ENCODE measurements around the gene USP6.
A peak's percentile ranks its signal among the peaks of the same experiment; 100 is the strongest.
"Not testable (repeated sequence)": the region's sequence is repeated elsewhere in the genome, so short reads cannot be mapped to it uniquely, and the experiment has no call there.

Gene USP6

DNA sequence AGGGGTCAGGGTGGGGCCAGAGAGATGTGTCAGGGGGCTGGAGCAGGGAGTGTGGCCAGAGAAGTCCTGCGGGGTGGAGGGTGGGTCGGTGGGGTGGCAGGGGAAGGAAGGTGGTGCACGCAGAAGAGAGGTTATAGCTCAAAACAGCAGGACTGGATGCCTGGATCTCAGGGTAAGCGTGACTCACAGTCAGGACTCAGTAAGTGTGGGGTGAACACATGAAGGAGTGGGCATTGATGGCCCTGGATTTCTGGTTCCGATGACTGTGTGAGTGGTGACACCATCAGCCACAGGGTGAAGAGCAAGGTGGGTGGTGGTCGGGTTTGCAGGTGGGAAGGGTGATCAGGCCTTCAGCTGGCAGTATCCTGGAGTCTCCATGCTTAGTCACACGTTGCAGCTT, 6.2 kb downstream of the USP6 start:
- DNase-seq = not testable (repeated sequence)

DNA sequence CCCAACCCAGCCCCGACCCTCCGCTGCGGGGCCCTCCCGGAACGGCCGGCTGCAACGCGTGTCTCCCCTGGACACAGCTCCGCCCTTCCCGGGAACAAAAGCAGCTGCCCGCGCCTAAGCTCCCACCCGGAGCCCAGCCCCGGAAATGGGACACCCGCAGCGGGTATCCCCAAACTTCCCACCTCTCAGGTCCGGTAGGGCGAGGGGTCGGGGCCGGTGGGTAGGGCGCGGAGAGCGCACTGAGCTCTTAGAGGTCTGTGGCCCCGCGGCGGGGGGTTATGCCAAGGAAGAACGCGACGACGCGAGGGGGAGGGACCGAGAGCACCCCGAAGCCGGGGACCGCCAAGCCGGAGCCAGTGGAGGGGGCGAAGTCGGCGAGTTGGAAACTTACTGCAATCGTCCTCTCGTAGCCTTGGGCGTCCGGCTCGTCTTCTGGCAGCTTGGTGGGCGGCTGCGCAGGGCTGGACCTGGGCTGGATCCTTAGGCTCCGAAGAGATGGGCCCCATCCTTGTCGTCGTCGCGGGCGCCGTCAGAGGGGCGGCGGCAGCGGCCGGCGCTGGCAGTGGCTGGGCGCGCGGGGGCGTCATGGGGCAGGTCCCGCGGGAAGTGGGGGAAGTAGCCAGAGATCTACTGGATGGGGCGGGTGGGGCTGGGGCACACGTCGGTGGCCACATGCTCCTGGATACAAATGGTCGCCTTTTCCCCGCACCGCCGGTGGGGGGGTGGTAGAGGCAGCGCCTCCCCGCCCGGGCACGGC, 6.9 kb downstream of the USP6 start:
- DNase-seq = peak in 1 of 2 experiments; percentile 44

GRCh38 chr17:5123343-5124124, 7.7 kb downstream of the USP6 start:
- no peak for DNase-seq

- DNase-seq = not testable (repeated sequence)
Observed at GRCh38 chr17:5124125-5124760, 8.4 kb downstream of the USP6 start.

DNA sequence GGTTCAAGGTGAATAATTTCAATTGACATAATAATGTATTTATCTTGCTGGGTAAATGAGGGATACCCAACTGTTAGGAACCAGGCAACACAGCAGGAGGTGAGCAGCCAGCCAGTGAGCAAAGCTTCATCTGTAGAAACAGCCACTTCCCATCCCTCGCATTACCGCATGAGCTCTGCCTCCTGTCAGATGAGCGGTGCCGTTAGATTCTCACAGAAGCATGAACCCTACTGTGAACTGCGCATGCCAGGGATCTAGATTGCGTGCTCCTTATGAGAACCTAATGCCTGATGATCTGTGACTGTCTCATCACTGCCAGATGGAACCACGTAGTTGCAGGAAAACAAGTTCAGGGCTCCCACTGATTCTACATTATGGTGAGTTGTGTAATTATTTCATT, 9.1 kb downstream of the USP6 start:
- not testable (repeated sequence) for DNase-seq

DNA sequence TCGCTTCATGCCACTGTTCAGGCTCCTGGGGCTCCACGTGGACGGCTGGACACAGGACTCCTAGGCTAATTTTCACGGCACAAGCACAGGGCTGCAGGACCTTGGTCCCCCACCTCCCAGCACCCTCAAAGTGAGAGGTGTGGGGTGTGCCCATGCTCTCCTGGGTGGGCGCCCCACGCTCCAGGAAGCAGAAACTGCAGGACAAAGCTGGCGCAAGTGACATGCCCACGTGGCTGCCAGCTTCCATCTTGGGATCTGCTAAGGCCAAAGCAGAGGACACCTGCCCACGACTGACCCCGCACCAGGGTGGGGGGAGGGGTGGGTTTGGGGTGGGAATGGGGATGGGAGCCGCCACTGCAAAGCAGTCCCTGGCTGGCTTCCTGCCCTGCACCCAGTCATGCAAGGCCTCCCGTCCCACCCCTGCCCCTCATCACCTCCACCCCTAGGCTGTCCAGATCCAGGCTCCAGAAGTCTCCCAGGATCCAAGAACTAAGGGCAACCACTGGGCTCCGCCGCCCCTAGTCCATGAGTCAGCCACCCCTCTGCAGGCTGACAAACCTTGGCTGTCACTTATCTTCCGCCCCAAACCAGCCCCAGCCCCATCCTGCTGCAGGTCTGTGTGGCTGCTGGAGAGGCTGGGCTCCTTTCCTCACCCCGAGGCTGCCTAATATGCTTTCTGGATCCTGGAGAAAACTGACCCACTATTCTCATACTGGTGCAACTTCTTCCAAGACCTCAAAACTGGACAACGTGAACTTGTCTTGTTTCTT, 11.1 kb downstream of the USP6 start:
- no peak for DNase-seq

DNA sequence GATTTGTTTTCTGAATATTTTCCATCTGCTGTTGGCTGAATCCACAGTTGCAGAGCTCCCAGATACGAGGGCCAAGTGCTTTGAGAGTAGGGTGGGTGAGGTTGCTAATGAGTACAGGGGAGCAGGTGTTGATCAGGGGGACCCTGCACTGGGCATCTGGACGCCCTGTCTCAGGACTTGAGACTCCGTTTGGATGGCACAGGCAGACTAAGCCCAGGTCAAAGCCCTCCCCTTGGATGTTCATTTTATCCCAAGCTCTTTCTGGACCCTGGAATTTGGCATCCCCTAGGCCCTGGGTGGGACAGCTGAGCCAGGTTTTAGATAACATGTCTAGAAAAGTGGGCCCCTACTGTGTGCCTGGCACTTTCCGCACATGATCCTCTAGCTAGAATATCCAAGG, 12.1 kb downstream of the USP6 start:
- no peak for DNase-seq

GRCh38 chr17:5128387-5128786, 12.6 kb downstream of the USP6 start:
- not testable (repeated sequence) for DNase-seq

DNA sequence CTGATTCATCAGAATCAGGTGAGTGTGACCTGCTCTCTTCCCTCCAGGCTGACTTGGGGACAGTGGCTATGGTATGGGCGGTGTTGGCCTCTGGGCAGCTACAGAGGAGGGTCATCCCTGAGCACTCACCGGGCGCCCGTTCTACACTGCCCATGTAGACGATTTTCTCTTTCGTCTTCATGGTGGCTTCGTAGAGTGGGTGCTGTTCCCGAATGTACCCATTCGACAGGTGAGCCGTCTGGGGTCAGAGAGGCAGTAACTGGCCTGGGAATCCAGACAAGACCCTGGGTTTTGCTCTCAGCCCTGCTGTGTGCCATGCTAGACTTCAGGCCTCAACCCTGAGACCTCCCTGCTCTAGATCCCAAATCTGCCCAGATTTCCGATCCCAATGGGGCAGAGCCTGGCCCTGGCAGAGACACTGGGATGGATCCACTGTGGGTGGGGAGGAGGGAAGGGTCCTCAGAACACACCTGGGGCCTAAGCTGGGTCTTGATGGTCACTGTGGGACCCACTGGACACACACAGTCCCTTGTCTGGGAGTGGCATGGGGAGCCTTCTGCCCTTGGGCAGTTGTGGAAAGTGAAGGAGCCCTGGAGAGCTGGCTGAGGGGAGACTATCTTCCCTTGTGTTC, 13.2 kb downstream of the USP6 start:
- no peak for DNase-seq

DNA sequence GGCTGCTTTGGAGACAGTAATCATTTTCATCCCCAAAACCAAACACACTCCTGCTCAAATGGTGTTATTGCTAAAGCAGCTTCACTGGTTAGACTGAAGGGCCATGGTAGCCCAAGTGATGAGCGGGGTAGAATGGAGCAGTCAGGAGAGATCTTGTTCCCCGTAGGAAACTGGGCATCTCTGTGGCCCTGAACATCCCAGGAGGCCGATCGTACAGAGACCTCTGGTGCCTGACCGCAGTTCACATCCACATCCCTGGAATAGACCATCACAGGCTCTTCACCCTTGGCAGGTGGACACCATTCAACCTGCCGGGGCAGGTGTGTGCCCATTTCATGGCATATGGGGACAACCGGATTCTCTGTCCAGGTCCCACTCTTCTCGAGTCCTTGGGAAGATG, 13.9 kb downstream of the USP6 start:
- DNase-seq = not testable (repeated sequence)

DNA sequence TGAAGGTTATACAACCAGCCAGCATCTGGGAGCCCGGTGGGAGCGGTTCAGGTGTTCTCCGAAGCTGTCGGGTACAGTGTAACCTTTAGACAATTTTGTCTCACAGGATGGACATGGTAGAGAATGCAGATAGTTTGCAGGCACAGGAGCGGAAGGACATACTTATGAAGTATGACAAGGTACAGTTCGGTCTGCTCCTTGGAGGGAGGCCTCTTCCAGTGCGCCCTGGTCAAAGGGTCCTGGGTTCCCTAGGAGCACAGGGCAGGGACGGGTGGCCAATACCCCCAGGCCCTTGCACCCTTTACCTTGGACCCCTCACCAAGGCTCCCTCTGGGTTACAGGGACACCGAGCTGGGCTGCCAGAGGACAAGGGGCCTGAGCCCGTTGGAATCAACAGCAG, 14.4 kb downstream of the USP6 start:
- not testable (repeated sequence) for DNase-seq

DNA sequence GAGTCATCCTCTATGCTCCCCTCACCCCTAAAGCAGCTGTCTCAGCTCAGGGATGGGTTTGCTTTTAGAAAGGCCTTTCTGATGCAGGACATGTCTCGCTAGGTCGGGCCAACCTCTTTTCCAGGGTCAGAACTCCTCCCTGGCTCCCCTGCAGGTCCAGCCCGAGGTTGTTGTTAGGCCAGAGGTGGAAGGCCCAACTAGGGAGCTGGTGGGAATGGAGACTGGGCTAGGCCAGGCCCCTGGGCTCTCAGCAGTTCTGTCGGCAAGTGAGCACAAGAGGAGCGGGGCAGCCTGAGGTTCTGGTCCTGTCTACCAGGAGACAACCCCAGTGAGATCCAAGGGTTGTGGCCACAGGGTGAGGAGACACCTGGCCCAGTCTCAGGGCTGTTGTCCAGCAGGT, 14.9 kb downstream of the USP6 start:
- DNase-seq = not testable (repeated sequence)

- no peak for DNase-seq
Observed at GRCh38 chr17:5131146-5131715, 15.4 kb downstream of the USP6 start.

- not testable (repeated sequence) for DNase-seq
Observed at GRCh38 chr17:5131799-5132502, 16.1 kb downstream of the USP6 start.

DNA sequence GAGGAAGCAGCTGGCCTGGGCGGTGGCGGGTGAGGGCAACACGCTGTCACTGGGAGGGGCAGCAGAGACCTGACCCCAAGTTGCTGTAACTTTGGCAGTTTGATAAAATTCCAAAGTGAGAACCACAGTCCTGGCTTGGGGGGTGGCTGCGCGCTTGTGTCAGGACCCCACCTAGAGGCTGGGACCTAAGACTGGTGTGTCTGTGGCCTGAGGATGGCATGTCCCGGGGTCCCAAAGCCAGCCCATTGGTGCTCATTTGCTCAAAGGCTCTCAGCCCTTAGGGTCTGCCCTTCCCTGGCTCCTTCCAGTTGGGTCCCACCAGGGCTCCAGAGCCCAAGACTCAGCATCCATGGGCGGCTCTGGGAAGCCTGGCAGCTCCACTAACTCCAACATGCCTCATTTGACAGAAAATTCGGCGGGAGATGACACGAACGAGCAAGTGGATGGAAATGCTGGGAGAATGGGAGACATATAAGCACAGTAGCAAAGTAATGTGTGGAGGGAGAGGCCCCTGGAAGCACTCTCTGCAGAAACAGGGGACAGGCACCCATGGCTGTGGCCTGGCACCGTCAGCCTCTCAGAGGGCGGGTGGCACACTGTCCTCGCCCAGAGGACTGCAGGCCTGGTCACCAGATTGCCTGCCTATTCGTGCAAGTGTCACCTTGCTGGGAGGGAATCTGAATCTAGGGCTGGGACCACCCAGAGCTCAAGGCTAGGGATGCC, 16.8 kb downstream of the USP6 start:
- DNase-seq = not testable (repeated sequence)

- no peak for DNase-seq
Observed at GRCh38 chr17:5133311-5133710, 17.5 kb downstream of the USP6 start.

DNA sequence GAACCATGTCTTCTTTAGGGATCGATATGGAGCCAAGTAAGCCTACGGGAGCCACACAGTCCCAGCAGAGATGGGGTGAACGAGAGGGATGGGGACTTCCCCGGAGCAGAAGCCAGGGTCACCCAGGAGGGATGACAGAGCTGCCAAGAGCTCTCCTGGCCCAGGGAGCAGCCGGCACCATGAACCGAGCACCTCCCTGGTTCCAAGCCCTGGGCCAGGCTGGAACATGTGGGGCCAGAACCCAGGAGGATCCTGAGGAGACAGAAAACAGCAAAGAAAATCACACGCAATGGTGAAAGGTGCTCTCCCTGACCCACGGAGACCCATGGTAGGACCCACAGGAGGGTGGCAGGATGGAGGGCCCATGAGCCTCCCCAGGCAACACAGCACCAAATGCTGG, 18.1 kb downstream of the USP6 start:
- not testable (repeated sequence) for DNase-seq

DNA sequence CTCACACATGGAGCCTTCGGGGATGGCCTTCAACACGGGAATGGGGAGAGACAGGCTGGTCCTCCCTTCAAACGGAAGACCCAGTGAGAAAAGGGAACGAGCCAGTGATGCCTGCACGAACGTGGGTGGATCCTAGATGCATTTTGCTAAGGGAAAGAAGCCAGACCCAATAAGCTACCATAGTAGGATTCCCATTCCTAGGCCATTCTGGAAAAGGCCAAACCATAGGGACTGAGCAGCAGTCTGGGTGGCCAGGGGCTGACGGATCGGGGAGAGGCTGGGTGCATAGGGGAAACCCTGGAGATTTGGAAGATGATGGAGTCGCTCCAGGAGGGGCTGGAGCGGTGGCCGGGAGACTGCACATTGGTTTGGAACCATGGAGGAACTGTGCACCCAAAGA, 18.7 kb downstream of the USP6 start:
- not testable (repeated sequence) for DNase-seq

GRCh38 chr17:5135131-5135712, 19.4 kb downstream of the USP6 start:
- not testable (repeated sequence) for DNase-seq
